Measurements from ENCODE around the gene NME5. TPM values are rescaled to one million over a fixed set of nuclear protein-coding genes. Genes with fewer than 3 reads are reported as not detected.

Gene NME5, protein sequence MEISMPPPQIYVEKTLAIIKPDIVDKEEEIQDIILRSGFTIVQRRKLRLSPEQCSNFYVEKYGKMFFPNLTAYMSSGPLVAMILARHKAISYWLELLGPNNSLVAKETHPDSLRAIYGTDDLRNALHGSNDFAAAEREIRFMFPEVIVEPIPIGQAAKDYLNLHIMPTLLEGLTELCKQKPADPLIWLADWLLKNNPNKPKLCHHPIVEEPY
- polyA plus RNA-seq (2013, experiment 1 of 2), result 1.7 TPM
- 2.0 TPM for polyA plus RNA-seq (2013, experiment 2 of 2)

DNA sequence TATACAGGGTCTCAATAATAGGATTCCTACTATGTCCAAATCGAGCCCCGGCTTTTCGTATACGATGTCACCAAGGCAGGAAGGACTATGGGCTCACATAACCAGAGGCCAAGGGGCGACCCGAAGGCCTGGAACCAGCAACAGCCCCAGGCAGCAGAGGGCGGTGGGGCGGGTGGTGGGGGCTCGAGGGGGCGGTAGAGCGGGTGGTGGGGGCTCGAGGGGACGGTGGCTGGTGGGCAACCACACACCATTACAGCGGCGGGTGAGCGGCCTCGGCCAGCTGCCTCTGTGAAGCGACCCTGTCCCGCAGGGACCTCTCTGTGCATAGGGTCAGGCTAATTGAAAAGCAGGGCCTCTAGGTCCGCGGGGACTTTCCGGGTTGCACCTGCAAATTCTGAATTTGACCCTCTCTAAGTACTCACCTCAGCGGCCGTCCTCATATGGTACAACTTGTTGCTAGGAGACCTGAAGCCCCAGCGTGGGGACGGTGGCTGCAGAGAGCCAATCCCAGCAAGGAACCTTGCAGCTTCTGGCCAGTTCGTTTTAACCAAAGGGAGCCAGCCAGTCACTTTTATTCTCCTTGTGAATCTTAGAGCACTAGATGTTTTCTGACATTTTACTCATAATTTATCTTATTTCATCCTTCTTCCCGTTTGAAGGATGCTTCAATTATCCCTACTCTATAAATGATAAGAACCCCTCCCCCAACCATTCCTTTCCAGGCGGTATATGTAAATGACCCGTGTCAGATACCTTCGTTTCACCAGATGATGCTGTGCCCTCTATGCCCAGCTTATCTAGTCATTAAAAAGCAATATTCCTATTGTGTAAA, at the start of gene NME5:
TSS of gene NME5 (minus strand) at position 480 of the 832 bp plus-strand sequence. CDS start 648 bp downstream, outside the sequence.
- Histone ChIP-seq H3K4me3 (ENCODE audit: extremely low read depth, insufficient read depth, low read length, poor library complexity, severe bottlenecking) (peak within 1 kb of the TSS; percentile 53), H3K4me1 (ENCODE audit: control insufficient read depth, insufficient read depth, low read length, poor library complexity, severe bottlenecking) (no peaks in the 10 kb centered on the region), H3K27ac (ENCODE audit: low read depth, low read length, severe bottlenecking) (no peak within 1 kb of the TSS), H3K9me3 (ENCODE audit: control insufficient read depth, low read length) (no peaks in the 10 kb centered on the region), H3K36me3 (ENCODE audit: control insufficient read depth, insufficient read depth, low read length) (no peaks in the 10 kb centered on the region)
- WGBS, 2 experiments (ENCODE audit: insufficient coverage in 2 of 2), result 2 to 4% methylated on average over 16 to 20 of the region's 31 CpGs

DNA sequence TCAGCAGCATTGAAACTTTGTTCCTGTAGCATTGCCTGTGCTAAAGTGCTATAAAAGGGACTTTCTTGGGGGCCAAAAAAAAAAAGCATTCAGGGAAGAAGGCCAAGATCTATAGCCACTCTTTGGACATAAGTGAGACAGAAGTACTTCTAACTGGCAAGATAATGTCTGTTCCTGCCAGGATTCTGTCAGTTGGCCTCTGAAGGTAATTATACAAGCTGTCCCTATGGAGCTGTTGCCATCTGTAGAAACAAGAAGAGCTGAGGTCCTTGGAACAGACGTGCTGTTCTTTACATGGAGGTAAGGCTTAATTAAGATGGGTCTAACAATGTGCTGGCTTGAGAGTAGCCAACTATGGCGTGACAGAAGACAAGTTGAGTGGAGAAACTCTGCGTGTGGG, 49.4 kb upstream of the NME5 start:
- H3K27ac ChIP-seq (ENCODE audit: low read depth, low read length, severe bottlenecking), result no peak overlapping the region
- H3K9me3 ChIP-seq (ENCODE audit: control insufficient read depth, low read length), result no peaks in the 10 kb centered on the region
- peaks cover 95% of the 10 kb centered on the region for H3K36me3 ChIP-seq (ENCODE audit: control insufficient read depth, insufficient read depth, low read length)
- no peak overlapping the region for H3K4me3 ChIP-seq (ENCODE audit: extremely low read depth, insufficient read depth, low read length, poor library complexity, severe bottlenecking)
- 91 to 93% methylated on average over 3 of the region's 3 CpGs for WGBS, 2 experiments (ENCODE audit: insufficient coverage in 2 of 2)
- no peaks in the 10 kb centered on the region for H3K4me1 ChIP-seq (ENCODE audit: control insufficient read depth, insufficient read depth, low read length, poor library complexity, severe bottlenecking)

DNA sequence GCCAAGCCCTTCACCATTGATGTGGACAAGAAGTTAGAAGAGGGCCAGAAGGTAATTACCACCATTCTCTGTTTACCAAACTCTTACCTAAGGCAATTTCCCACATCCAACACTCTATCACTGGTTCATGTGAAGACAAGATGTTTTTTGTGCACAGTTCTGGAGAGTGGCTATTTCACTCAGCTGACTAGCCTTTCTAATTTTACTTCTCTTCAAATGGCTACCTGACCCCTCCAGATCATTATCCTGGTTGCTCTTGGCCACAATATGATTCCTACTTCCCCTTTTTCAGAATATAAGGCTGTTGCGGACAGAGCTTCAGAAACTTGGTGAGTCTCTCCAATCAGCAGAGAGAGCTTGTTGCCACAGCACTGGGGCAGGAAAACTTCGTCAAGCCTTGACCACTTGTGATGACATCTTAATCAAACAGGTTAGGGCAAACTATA, 46.8 kb upstream of the NME5 start:
- Histone ChIP-seq H3K4me3 (ENCODE audit: extremely low read depth, insufficient read depth, low read length, poor library complexity, severe bottlenecking) (no peak overlapping the region), H3K4me1 (ENCODE audit: control insufficient read depth, insufficient read depth, low read length, poor library complexity, severe bottlenecking) (no peaks in the 10 kb centered on the region), H3K36me3 (ENCODE audit: control insufficient read depth, insufficient read depth, low read length) (peaks cover 98% of the 10 kb centered on the region), H3K27ac (ENCODE audit: low read depth, low read length, severe bottlenecking) (no peak overlapping the region), H3K9me3 (ENCODE audit: control insufficient read depth, low read length) (no peaks in the 10 kb centered on the region)
- 100% methylated on average over 1 of the region's 2 CpGs for WGBS, 2 experiments (ENCODE audit: insufficient coverage in 2 of 2)

DNA sequence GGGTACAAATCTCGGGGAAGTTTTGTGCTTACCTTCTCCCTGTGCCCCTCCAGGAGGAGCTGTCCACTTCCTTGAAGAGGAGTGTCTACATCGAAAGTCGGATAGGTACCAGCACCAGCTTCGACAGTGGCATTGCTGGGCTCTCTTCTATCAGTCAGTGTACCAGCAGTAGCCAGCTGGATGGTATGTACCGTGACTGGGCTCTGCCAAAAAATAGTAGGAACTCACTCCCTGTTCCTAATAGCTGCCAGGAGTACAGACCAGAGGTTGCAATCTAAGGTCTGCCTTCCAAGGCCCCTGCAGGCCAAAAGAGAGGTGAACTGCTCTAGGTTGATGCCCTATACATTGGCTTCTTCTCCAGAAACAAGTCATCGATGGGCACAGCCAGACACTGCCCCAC, 43.6 kb upstream of the NME5 start:
- Histone ChIP-seq H3K4me3 (ENCODE audit: extremely low read depth, insufficient read depth, low read length, poor library complexity, severe bottlenecking) (no peak overlapping the region), H3K9me3 (ENCODE audit: control insufficient read depth, low read length) (no peaks in the 10 kb centered on the region), H3K27ac (ENCODE audit: low read depth, low read length, severe bottlenecking) (no peak overlapping the region), H3K4me1 (ENCODE audit: control insufficient read depth, insufficient read depth, low read length, poor library complexity, severe bottlenecking) (no peaks in the 10 kb centered on the region), H3K36me3 (ENCODE audit: control insufficient read depth, insufficient read depth, low read length) (peaks cover 69% of the 10 kb centered on the region)
- 100% methylated on average over 5 to 6 of the region's 6 CpGs for WGBS, 2 experiments (ENCODE audit: insufficient coverage in 2 of 2)

DNA sequence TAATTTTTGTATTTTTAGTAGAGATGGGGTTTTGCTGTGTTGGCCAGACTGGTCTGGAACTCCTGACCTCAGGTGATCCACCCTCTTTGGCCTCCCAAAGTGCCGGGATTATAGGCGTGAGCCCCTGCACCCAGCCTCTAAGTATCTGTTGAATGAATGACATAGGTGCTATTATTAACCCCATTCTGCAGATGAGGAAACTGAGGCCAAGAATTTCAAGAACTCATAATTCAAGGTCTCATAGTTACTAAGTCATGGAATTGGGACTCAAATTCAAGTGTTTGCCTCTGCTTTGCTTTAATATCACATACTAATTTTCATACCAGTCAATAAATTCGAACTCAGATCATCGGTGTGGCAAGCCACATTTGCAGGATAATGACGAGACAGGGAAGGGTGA, 41.6 kb upstream of the NME5 start:
- Histone ChIP-seq H3K9me3 (ENCODE audit: control insufficient read depth, low read length) (no peaks in the 10 kb centered on the region), H3K36me3 (ENCODE audit: control insufficient read depth, insufficient read depth, low read length) (peaks cover 60% of the 10 kb centered on the region), H3K4me1 (ENCODE audit: control insufficient read depth, insufficient read depth, low read length, poor library complexity, severe bottlenecking) (peaks cover 5% of the 10 kb centered on the region), H3K27ac (ENCODE audit: low read depth, low read length, severe bottlenecking) (no peak overlapping the region), H3K4me3 (ENCODE audit: extremely low read depth, insufficient read depth, low read length, poor library complexity, severe bottlenecking) (no peak overlapping the region)
- 90 to 93% methylated on average over 3 of the region's 5 CpGs for WGBS, 2 experiments (ENCODE audit: insufficient coverage in 2 of 2)

DNA sequence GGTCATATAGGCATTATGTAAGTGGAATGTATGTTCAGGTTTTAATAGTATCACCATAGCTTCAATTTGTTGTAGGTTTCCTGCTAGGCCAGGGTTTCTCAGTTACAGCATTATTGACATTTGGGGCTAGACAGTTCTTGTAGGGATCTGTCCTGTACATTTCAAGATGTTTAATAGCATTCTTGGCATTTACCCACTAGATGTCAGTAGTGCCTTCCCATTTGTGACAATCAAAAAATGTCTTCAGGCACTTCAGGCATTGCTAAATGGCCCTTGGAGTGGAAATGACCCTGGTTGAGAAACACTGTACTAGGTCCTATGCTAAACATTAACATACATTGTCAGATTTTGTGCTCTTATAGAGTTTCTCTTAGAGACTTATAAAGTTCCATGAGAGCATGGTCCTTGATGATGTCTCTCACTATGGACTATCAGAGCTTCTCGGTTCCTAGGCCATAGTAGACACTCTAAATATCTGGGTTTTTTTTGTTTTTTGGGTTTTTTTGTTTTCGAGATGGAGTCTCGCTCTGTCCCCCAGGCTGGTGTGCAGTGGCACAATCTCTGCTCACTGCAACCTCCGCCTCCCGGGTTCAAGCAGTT, 41.1 kb upstream of the NME5 start:
- Histone ChIP-seq H3K27ac (ENCODE audit: low read depth, low read length, severe bottlenecking) (no peak overlapping the region), H3K36me3 (ENCODE audit: control insufficient read depth, insufficient read depth, low read length) (peaks cover 60% of the 10 kb centered on the region), H3K9me3 (ENCODE audit: control insufficient read depth, low read length) (no peaks in the 10 kb centered on the region), H3K4me3 (ENCODE audit: extremely low read depth, insufficient read depth, low read length, poor library complexity, severe bottlenecking) (peak overlapping the region; percentile 84), H3K4me1 (ENCODE audit: control insufficient read depth, insufficient read depth, low read length, poor library complexity, severe bottlenecking) (peaks cover 5% of the 10 kb centered on the region)
- 0 to 92% methylated on average over 1 to 4 of the region's 5 CpGs for WGBS, 2 experiments (ENCODE audit: insufficient coverage in 2 of 2)

DNA sequence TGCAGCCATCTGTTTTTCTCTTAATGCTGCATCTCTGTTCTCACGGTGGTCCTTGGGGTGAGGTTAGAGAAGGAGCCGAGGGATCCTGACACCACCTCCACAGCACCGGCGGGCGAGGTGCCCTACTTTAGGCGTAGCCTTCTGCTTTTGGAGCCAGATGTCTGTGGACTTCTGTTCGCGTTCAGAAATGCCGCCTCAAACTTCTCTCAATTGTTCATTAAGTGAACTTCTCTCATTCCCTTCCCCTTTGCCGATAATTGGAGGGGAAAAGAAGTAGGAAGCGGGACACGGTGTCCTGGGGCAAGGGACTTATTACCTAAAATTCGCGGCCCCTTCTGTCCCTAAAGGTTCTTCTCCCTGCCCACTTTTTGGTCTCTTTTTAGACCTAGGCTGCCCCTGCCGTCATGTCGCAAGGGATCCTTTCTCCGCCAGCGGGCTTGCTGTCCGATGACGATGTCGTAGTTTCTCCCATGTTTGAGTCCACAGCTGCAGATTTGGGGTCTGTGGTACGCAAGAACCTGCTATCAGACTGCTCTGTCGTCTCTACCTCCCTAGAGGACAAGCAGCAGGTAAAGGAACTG, 40.1 kb upstream of the NME5 start:
- no peaks in the 10 kb centered on the region for H3K9me3 ChIP-seq (ENCODE audit: control insufficient read depth, low read length)
- H3K27ac ChIP-seq (ENCODE audit: low read depth, low read length, severe bottlenecking), result peak overlapping the region; percentile 98
- peaks cover 60% of the 10 kb centered on the region for H3K36me3 ChIP-seq (ENCODE audit: control insufficient read depth, insufficient read depth, low read length)
- peaks cover 5% of the 10 kb centered on the region for H3K4me1 ChIP-seq (ENCODE audit: control insufficient read depth, insufficient read depth, low read length, poor library complexity, severe bottlenecking)
- WGBS, 2 experiments (ENCODE audit: insufficient coverage in 2 of 2), result 0 to 2% methylated on average over 11 to 12 of the region's 23 CpGs
- peak overlapping the region; percentile 84 for H3K4me3 ChIP-seq (ENCODE audit: extremely low read depth, insufficient read depth, low read length, poor library complexity, severe bottlenecking)

DNA sequence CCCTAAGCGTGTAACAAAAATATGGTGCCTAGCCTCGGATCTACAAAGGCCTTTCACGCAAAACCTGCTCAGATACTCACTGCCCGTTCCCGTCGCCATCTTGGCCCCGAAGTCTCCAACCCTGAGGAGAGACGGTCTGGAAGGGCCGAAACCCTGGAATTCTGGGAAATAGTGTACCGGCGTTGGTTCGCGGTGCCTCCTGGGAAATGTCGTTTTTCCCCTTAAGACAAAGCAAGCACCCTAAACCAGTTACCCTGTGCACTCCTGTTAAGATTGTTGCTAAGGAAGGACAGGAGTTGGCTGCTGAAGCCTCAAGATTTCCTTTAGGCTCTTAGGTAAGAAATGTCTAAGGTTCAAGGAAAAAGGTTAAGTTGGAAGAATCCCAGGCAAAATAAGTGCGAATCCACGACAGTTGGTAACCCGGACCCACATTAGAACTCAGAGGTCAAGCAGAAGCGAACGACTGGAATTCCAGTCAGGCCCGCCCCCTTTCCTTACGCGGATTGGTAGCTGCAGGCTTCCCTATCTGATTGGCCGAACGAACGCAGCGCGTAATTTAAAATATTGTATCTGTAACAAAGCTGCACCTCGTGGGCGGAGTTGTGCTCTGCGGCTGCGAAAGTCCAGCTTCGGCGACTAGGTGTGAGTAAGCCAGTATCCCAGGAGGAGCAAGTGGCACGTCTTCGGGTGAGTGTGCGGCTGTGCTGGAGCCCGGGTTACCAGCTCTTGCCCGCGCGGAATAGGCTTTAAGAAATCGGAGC, 39.5 kb upstream of the NME5 start, which contains the start of the genes BRD8 and KIF20A:
TSS of gene BRD8 (minus strand) at position 115 of the 761 bp plus-strand sequence. CDS start at position 99, 16 bp downstream.
TSS of gene KIF20A (plus strand) at position 597 of the 761 bp plus-strand sequence. CDS start 569 bp downstream, outside the sequence.
- WGBS, 2 experiments (ENCODE audit: insufficient coverage in 2 of 2), result 0% methylated on average over 33 to 35 of the region's 41 CpGs
- Histone ChIP-seq H3K4me3 (ENCODE audit: extremely low read depth, insufficient read depth, low read length, poor library complexity, severe bottlenecking) (peak within 1 kb of the TSS; percentile 84), H3K27ac (ENCODE audit: low read depth, low read length, severe bottlenecking) (peak within 1 kb of the TSS; percentile 98), H3K36me3 (ENCODE audit: control insufficient read depth, insufficient read depth, low read length) (peaks cover 60% of the 10 kb centered on the region), H3K9me3 (ENCODE audit: control insufficient read depth, low read length) (no peaks in the 10 kb centered on the region), H3K4me1 (ENCODE audit: control insufficient read depth, insufficient read depth, low read length, poor library complexity, severe bottlenecking) (peaks cover 5% of the 10 kb centered on the region)

DNA sequence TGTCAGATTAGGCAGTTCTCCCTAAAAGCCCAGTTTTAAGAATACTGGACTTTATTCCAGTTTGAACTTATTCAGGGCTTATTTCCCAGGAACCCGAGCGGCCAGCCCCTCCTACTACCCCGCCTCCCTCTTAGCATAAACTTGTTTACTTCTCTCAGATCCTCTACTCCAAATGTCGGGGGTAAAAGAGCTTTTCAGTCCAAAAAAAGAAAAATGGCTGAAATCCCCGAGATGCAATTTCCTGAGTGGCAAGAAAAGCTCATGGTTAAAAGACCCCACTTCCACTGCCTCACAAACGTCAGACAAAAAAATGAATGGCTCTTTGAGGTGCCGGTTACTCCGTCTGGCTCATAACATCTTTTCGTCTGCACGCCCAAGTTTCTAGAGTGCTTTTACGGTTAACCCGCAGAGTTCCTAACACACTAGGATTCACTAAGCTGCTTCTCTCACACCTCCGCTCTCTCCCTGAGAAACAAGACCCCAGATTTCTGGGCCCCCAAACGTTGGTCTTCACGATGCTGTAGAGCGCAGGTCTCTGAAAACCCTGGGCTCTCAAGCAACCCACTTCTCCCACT, 38.8 kb upstream of the NME5 start:
- H3K27ac ChIP-seq (ENCODE audit: low read depth, low read length, severe bottlenecking), result peak overlapping the region; percentile 98
- H3K4me1 ChIP-seq (ENCODE audit: control insufficient read depth, insufficient read depth, low read length, poor library complexity, severe bottlenecking), result peaks cover 5% of the 10 kb centered on the region
- WGBS, 2 experiments (ENCODE audit: insufficient coverage in 2 of 2), result 0% methylated on average over 13 to 15 of the region's 16 CpGs
- H3K4me3 ChIP-seq (ENCODE audit: extremely low read depth, insufficient read depth, low read length, poor library complexity, severe bottlenecking), result peak overlapping the region; percentile 84
- no peaks in the 10 kb centered on the region for H3K9me3 ChIP-seq (ENCODE audit: control insufficient read depth, low read length)
- peaks cover 60% of the 10 kb centered on the region for H3K36me3 ChIP-seq (ENCODE audit: control insufficient read depth, insufficient read depth, low read length)
